Measurements from ENCODE around the gene NKX2-2.

The NKX2-2 gene

GRCh38 chr20:21521596-21522480, 8.0 kb upstream of the NKX2-2 start:
- DNase-seq: no peak

DNA sequence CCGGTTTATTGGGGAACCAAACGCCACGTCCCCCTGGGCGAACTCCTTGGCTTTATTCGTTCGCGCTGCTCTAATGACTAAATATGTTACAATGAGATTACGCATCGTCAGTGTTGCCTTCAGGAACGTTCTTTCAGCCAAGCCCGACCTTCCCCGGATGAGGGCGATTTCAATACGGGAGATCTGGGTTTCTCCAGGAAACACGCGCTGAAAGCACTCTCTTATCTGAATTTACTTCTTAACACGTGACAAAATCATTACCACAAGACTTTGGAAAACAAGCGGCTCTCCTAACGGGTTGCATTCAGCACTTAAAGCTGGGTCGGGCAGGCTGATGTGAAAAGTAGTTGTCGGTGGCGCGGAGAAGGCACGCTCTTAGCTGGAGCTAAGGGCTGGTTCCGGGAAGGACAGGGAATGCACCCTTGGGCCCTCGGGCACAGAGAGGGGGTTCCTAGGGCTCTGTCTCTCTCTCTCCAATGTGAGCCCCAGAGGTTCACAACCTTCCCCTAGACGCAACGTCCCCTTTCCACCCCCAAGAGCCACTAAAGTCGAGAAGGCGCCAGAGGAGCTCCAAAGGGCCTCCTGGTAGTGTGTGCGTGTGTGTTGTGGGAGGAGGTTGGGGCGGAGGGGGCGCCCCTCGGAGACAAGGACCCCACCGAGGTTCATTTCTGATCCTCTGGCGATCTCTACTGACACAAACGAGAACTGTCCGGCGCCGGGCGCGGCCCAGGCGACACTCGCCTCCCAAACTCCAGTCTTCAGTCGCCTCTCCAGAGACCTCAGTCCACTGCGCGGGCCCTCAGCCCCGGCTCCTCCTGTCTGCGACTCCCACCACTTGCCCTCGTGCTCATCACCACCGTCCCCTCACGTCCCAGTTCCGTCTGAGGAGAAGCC, 7.1 kb upstream of the NKX2-2 start:
- no peak for DNase-seq

- no peak for DNase-seq
These were observed 5.3 kb upstream of the NKX2-2 start for GRCh38 chr20:21519136-21519584.

DNA sequence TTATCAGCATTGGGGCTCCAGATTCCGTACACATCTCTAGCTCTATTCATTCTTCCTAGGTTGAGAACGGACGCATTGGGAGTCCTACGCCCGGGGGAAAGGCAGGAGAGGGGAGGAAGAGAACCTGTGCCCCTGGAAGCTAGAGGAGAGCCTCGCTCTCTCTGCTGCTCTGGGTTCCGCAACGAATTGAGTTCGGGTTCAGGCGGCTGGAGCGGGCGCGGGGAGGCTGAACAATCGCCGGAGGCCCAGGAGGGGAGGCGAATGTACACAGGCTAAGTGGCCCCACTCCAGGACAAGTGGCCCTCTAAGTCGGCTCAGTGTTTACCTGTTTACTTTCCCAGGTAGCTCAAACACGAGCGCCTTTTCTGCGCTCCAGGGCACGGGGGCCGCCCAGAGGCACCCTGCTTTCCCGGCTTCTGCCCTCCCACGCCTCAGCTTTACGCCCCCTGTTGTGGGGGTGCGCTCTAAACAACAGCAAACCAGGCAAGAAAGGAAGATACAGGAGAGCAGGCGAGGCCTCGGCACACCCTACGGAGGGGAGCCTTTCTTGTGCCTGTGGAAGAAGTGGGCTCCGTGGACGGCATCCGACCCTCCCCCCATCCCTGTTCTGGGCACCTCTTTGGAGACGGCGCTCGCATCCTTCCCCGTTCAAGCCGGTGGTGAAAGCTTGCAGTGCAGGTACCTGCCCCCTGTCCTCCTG, 4.6 kb upstream of the NKX2-2 start:
- no peak for DNase-seq

DNA sequence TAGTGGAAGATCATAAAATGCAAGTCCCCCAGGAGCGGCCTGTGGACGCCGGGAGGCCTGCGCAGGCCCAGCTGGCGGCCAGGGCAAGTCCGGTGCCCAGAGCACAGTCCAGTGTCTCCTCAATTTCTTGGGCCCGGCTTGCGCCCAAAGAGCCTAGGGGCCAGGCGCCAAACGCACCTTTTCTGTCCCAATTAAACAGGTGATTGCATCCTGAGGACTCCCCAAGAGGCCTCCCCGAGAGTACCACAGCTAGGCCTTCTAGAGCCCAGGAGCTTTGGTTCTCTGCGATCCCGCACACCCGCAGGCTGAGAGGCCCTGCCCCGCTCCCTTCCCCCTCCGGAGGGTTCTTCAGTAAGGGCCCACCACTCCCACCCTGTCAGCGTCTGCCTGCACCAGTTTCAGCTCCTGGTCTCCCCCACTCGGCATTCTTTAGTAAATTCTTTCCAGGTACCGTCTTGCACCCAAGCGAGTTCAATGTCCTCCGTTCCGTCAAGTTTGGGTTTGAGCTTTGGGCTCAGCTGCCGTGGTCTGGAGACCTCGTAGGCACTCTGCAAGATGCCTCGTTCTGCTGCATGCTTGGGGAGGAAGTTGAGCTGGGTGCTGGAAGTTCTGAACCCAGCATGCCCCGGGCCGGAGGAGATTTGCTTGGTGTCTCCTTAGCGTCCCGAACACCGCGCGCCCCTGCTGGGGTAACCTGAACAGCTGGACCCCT, 3.9 kb upstream of the NKX2-2 start:
- no peak for DNase-seq

DNA sequence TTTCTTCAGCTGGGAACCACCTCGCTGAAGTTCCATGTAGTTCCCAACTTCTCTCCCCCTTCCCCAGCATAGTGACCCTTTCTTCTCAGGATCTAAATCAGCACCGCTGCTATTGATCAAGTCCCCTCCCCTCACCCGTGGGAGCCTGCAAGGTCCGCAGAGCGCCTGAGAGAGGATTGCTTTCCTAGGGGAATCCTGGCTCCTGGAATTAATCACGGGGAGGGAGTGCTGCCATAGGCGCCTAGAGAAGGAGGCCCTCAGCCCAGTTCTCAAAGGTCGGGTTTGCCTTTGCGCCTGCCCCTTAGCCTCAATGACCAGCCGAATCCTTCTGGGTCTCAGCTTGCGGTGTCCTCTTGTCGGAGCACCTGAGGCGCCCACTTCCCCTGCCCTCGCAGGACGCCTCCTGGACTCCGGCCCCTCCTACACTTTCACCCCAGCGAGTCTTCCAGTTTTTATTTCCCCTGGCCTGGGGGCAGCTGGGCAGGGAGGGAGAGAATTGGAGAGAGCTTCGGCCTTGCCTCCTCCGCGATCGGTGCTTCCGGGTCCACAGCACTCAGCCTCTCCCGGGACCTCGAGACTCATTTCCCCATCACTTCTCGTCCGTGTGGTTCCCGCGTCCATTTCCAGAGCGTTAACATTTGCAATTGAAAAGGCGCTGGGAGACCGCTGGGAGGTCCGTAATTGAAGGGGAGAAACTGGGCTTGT, 3.1 kb upstream of the NKX2-2 start:
- DNase-seq: no peak

DNA sequence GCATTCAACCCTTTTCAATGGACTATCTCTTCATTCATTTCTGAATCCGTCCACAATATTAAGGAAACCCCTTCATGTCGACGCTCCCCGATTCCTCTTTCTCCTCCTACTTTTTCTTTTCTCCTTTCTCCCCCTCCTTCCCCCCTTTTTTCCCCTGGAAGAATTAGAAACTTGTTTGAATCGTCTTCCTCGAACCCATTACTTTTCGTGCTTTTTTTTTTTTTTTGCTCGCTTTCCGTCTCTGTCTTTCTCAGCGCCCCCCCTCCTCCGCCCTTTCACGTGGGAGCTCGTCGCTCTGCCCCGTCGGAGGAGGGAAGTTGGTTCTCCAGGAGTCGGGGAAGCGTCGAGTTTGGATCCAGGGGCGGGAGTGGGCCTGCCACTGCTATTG, 2.3 kb upstream of the NKX2-2 start:
- no peak for DNase-seq

GRCh38 chr20:21515300-21516179, 1.7 kb upstream of the NKX2-2 start:
- DNase-seq: no peak

DNA sequence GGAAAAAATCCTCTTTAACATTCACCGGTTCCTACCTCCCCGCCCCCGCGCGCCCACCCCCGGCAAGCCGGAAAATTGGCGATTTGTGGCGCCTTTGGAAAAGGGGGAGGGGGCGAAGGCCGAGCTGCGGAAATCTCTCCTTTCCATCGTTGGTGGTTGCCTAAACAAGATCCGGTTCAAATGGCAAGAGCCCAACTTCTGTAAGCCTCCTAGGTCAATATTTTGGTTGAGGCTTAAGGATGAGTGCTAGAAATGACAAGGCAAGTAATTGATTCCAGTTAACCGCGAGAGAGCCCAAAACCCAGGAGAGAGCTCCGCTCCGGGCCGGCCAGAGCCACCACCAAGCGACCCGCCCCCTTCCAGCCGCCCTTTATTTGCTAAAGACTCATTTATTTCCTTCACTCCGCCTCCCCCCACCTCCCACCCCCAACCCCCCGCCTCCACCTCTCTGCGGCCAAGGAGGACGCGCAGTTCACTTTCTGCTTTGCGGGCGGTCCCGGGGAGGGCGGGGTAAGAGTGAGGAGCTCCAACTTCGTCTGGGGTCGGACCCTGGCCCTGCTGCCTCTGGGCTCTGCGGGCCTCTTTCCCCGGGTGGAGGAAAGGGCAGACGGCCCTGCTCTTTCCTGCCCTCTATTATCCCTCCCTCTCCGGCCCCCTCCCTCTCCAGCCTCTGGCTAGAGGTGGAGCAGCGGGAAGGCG, 838 bp upstream of the NKX2-2 start:
- DNase-seq: no peak

- DNase-seq: no peak
These were observed 642 bp downstream of the NKX2-2 start for GRCh38 chr20:21513181-21513663.

- no peak for DNase-seq
These were observed 1.2 kb downstream of the NKX2-2 start for GRCh38 chr20:21512634-21513180.

DNA sequence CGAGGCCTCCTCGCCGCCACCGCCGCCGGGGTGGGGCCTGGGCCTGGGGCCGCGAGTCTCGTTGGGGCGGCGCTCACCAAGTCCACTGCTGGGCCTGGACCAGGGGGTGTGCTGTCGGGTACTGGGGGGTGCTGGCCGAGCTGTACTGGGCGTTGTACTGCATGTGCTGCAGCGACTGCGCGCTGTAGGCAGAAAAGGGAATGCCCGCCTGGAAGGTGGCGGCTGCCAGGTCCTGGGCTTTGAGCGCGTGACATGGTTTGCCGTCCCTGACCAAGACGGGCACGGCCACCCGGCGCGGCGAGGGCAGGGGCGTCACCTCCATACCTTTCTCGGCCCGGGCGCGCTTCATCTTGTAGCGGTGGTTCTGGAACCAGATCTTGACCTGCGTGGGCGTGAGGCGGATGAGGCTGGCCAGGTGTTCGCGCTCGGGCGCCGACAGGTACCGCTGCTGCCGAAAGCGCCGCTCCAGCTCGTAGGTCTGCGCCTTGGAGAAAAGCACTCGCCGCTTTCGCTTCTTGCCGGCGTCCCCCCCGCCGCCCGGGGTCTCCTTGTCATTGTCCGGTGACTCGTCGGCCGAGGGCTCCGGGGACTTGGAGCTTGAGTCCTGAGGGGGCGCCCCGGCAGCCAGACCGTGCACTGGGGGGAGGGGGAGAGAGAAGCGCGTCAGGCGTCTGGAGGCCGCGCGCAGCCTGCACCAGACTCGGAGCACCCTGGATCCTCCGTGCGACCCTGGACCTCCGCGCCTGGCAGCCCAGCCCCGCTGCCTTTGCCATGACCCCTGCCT, 1.8 kb downstream of the NKX2-2 start:
- no peak for DNase-seq

DNA sequence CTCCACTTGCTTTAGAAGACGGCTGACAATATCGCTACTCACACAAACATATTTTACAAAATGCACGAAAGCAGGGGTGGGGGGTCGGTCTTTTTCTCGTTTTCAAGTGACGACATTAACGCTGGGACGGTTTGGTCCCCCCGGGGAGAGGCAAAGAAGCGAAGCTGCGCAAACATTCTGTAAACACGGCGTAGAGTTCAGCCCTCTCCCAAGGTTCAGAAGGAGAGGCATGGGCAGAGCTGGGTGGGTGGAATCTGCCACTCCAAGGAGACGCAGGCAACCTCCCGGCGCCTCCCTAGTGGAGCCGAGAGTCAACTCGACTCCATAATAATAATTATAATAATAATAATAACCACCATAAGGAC, 2.4 kb downstream of the NKX2-2 start:
- no peak for DNase-seq

DNA sequence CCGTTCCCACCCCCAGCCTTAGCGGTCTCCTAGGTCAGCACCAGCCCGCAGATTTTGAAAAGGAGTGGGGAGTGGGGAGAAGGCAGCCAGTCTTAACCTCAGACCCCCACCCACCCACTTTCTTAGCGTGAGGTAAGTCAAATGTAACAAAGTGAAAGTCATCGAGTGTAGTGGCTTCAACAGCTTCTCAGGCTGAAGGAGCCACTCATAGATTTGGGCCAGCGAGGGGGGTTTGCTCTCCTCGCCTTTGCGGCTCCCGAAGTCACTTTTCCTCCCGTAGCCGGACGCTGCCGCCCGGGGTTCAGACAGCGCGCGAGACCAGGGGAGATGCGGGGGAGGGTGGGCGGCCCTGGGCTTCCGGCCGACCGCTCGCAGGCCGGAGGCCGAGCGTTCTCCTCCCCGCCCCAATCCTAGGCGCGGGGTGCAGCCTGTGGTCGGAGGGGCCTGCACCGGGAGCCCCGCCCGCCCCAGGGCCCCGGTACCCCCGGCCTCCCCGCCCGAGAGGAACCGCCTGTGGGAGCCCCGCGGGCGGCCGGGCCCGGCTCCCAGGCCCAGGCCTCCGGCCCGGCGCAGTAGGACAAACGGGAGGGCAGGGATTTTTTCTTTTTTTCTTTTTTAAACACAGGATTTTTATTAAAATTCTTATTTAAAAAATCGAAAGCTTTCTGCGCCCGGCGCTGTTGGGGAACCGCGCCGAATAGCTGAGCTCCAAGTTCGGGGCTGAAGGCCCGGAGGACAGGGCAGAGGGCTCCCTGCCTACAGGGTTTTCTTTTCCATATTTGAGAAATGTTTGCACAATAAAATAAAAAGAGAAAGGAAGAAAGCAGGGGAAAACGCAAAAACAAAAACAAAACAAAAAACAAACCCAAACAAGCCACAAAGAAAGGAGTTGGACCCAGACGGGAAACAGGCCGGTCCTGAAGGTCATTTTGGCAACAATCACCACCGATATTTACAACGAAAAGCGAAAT, 3.2 kb downstream of the NKX2-2 start:
- DNase-seq: no peak

GRCh38 chr20:21509597-21510371, 4.1 kb downstream of the NKX2-2 start:
- DNase-seq: no peak

DNA sequence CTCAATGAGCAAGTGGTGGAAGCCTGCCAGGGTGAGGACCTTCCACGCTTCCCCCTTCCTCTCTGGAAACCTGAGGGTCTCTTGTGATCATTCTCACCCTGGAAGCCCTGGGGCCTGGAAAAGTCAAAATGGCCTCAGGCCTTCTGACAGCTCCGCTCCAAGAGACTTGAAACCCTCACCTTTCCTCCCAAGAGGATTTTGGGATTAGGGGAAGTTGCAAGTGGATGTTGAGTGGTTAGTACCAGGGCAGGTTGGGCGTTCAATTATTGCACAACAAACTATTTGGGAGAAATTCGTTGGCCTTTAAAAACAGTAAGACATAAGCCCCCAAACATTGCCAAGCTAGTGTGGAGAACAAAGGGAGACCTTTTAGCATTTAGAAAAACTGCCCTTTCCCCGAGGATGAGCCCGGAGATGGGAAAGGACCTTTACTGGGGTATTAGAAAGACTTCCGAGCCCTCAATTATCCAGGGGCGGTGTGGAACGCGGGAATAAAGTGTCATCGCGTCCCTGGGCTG, 4.7 kb downstream of the NKX2-2 start:
- no peak for DNase-seq
